Lower lobe of right lung (tissue), 2 donors: ENCODE data around the gene SMIM35. TPM values are rescaled to one million over a fixed set of nuclear protein-coding genes. Genes with fewer than 3 reads are reported as not detected.

ENCODE experiments used
- ATAC-seq, 2 donors: fragments of 200-7000 bp; cut with Tn5 transposase; one replicate each; pipeline ENCODE4 v1.9.1; 2020 to 2022; ENCODE audit warnings: mild to moderate bottlenecking in 2 of 2, moderate library complexity in 2 of 2
- DNase-seq: peaks from one replicate; pipeline ENCODE4 v3.0.0-alpha.2; 2020
- H3K27ac ChIP-seq: fragments of 200-600 bp; one replicate; pipeline ENCODE4 v1.8.0; 2022
- H3K27me3 ChIP-seq: fragments of 200-600 bp; one replicate; pipeline ENCODE4 v1.8.0; 2022; ENCODE audit warnings: low read depth
- H3K36me3 ChIP-seq: fragments of 200-600 bp; one replicate; pipeline ENCODE4 v1.8.0; 2022; ENCODE audit warnings: mild to moderate bottlenecking
- H3K4me1 ChIP-seq: fragments of 200-600 bp; one replicate; pipeline ENCODE4 v1.8.0; 2022
- H3K4me3 ChIP-seq: fragments of 200-600 bp; one replicate; pipeline ENCODE4 v1.8.0; 2022; ENCODE audit warnings: mild to moderate bottlenecking
- H3K9me3 ChIP-seq: fragments of 200-600 bp; one replicate; pipeline ENCODE4 v1.8.0; 2022
- intact Hi-C: fragments of 100-400 bp; cut with DNase I; formaldehyde crosslinking; loops from one replicate; pipeline ENCODE4 v1.11.0; 2022
- total RNA-seq: library from RNA; stranded (reverse); fragmentation: NEBNext Ultra II Directional; extraction: Animal tissue kit (Norgen Biotek cat#: 25700); gene quantifications from one replicate; pipeline ENCODE4 v1.2.1, GENCODE V29; 2021
- TF ChIP-seq, protein P1 (sequence below): fragments of 200-600 bp; IDR thresholded peaks from one replicate; pipeline ENCODE4 v1.8.0; 2022; ENCODE audit warnings: antibody characterized with exemption, mild to moderate bottlenecking
- donor health status: DM: no; HTN: yes; CAD: no; lungs with severe emphysema.

Gene SMIM35
- total RNA-seq, 1 donor from 2014 or later, result not detected

DNA sequence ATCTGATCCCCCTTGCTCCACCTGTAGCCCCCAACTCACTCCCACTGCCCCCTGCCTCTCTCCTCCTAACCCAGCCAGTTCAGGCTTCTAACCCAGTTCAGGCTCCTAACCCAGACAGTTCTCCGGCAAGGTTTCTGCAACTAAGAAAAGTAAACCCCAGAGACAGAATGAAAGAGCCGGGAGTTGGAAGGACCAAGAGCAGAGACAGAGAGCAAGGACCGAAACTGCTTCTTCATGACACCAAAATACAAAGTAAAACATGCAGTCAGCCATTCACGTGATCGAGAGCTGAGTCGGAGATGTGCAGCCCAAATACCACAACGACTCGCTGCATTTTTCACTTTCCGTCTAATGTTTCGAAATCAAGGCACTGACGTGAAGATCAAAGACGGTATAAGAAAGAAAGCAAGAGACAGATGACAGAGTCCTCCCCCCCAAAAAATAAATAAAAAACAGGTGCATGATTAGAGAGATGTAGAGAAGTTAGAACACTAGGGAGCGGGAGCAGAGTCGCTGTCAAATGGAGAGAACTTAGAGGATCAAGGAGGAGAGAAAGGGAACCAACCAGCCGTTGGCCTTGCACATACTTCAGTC lies 99.7 kb downstream of the SMIM35 start:
- Histone ChIP-seq H3K36me3 (peaks cover 18% of the 10 kb centered on the region), H3K27me3 (peaks cover 20% of the 10 kb centered on the region), H3K27ac (peak overlapping the region; percentile 87), H3K4me1 (peaks cover 29% of the 10 kb centered on the region), H3K4me3 (peak overlapping the region; percentile 65), H3K9me3 (no peaks in the 10 kb centered on the region)
- ATAC-seq (peak in 1 of 2 donors; percentile 9), DNase-seq (no peak)
- intact Hi-C loops, result no loop called here
- TF ChIP-seq, protein P1, sequence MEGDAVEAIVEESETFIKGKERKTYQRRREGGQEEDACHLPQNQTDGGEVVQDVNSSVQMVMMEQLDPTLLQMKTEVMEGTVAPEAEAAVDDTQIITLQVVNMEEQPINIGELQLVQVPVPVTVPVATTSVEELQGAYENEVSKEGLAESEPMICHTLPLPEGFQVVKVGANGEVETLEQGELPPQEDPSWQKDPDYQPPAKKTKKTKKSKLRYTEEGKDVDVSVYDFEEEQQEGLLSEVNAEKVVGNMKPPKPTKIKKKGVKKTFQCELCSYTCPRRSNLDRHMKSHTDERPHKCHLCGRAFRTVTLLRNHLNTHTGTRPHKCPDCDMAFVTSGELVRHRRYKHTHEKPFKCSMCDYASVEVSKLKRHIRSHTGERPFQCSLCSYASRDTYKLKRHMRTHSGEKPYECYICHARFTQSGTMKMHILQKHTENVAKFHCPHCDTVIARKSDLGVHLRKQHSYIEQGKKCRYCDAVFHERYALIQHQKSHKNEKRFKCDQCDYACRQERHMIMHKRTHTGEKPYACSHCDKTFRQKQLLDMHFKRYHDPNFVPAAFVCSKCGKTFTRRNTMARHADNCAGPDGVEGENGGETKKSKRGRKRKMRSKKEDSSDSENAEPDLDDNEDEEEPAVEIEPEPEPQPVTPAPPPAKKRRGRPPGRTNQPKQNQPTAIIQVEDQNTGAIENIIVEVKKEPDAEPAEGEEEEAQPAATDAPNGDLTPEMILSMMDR, result no peak

DNA sequence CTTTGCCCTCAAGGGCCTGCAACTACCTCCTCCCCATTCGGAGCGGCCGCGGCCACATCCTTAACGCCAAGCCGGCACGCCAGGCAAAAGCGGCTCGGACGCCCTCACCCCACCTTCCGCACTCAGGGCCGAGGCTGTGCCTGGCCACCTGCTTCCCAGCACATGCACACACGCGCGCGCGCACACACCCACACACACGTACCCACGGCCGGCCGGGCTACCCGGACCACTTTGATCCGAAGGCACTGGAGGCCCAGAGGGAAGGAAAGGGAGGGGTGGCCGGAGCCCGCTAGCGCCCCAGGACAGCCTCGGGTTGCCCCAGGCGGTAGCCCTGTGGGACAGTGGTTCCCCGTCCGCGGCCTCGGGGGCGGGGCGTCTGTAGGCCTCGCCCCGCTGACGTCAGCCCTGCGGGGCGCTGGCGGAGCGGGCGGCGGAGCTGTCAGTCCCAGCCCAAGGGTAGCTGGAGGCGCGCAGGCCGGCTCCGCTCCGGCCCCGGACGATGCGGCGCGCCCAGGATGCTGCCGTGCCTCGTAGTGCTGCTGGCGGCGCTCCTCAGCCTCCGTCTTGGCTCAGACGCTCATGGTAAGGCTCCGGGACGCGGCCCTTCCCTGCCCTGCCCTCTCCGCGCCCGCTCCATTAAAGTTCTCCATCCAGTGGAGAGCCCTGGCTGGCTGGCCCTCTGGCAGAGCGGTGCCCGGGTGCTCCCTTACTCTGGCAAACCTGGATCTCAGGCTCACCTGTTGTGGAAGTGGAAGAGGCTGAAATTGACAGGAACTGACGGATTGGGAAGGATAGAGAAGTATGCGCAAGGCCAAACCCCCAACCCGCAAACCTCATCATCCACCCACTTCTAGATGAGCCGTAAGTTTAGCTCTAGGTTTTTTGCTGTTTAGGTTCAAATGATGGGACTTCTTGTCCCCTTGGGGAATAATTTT lies 100.5 kb downstream of the SMIM35 start, which contains the start of gene IL10RA:
TSS of gene IL10RA (plus strand) at position 442 of the 935 bp plus-strand sequence. CDS start at position 516, 74 bp downstream.
- peaks cover 25% of the 10 kb centered on the region for H3K4me1 ChIP-seq
- peaks cover 20% of the 10 kb centered on the region for H3K27me3 ChIP-seq
- H3K9me3 ChIP-seq, result no peaks in the 10 kb centered on the region
- H3K27ac ChIP-seq, result peak within 1 kb of the TSS; percentile 87
- TF ChIP-seq, protein P1, result peak; percentile 11
- H3K4me3 ChIP-seq, result peak within 1 kb of the TSS; percentile 65
- H3K36me3 ChIP-seq, result peaks cover 15% of the 10 kb centered on the region
- intact Hi-C loops, result no loop called here
- ATAC-seq, result peak; percentile 98 to 99
- peak; percentile 93 for DNase-seq

DNA sequence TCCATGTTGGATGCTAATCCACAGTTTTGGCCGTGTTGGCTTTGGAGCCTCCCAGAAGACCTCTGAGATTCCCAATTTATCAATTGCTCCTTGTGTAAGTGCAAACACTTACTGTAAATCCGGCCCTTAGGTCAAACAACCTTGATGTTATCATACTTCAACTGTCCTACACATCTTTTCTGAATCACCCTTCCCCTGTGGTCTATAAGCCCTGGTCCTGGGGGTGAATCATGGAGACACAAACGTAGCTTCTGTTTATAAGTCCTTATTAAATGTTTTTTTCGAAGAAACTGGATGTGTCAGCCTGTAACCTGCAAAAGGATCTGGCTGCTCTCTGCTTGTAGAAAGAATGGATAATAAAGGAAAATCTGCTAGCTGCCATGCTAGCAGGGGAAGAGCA lies 102.3 kb downstream of the SMIM35 start:
- DNase-seq (no peak), ATAC-seq (no peak)
- TF ChIP-seq, protein P1, result no peak
- H3K36me3 ChIP-seq, result peaks cover 10% of the 10 kb centered on the region
- H3K4me1 ChIP-seq, result peaks cover 31% of the 10 kb centered on the region
- H3K27ac ChIP-seq, result no peak overlapping the region
- H3K27me3 ChIP-seq, result peaks cover 19% of the 10 kb centered on the region
- intact Hi-C loops, result no loop called here
- H3K9me3 ChIP-seq, result no peaks in the 10 kb centered on the region
- H3K4me3 ChIP-seq, result no peak overlapping the region

DNA sequence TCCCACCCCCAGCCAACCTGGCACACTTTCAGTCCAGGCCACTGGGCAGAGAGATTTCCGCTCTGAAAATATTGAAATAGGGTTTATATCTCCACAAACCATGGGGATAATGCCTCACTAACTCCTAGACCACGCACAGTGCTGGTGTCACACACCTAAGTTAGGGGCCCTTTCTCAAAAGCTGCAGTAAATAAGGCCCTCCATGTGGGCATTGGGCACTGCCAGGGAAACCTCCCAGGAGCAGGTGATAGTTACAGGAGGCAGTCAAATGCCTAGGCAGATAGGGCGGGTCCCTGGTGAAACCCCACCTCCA lies 103.6 kb downstream of the SMIM35 start:
- H3K27ac ChIP-seq, result no peak overlapping the region
- TF ChIP-seq, protein P1, result no peak
- peaks cover 28% of the 10 kb centered on the region for H3K4me1 ChIP-seq
- no peaks in the 10 kb centered on the region for H3K9me3 ChIP-seq
- intact Hi-C loops, result no loop called here
- H3K4me3 ChIP-seq, result no peak overlapping the region
- peaks cover 8% of the 10 kb centered on the region for H3K27me3 ChIP-seq
- no peak for ATAC-seq
- H3K36me3 ChIP-seq, result no peaks in the 10 kb centered on the region
- DNase-seq, result no peak

DNA sequence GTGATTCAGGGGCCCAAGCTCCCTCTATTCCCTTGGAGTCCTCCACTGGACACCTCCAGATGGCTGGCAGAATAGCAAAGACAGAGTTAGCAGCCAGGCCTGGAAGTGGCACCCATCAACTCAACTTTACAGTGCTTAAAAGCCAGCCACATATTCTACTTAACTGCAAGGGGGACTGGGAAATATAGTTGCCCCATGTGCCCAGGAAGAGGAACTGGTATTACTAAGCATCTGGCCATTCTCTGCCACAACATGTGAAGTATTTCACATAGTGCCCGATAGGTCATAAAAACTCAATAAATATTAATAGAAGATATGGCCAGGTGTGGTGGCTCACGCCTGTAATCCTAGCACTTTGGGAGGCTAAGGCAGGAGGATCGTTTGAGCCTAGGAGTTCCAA lies 106.0 kb downstream of the SMIM35 start:
- Histone ChIP-seq H3K9me3 (no peaks in the 10 kb centered on the region), H3K27me3 (no peaks in the 10 kb centered on the region), H3K4me3 (no peak overlapping the region), H3K27ac (peak overlapping the region; percentile 27), H3K4me1 (peaks cover 25% of the 10 kb centered on the region), H3K36me3 (no peaks in the 10 kb centered on the region)
- DNase-seq, result no peak
- intact Hi-C loops, result no loop called here
- peak; percentile 43 to 52 for ATAC-seq
- TF ChIP-seq, protein P1, result no peak
